Stimulated activated CD4-positive, alpha-beta T cell treated with anti-CD3 and anti-CD28 coated beads, TNF-alpha, amount 100 ng/mL, for 24 hours (primary cell): Measurements from ENCODE around the gene TBC1D13.
"Not testable (repeated sequence)": the region's sequence is repeated elsewhere in the genome, so short reads cannot be mapped to it uniquely, and the experiment has no call there.

ENCODE experiments used
- DNase-seq, 3 experiments: peaks; one replicate each; pipeline ENCODE4 v3.0.0-alpha.2; 2020; ENCODE audit warnings: low read depth in 3 of 3

Gene TBC1D13

DNA sequence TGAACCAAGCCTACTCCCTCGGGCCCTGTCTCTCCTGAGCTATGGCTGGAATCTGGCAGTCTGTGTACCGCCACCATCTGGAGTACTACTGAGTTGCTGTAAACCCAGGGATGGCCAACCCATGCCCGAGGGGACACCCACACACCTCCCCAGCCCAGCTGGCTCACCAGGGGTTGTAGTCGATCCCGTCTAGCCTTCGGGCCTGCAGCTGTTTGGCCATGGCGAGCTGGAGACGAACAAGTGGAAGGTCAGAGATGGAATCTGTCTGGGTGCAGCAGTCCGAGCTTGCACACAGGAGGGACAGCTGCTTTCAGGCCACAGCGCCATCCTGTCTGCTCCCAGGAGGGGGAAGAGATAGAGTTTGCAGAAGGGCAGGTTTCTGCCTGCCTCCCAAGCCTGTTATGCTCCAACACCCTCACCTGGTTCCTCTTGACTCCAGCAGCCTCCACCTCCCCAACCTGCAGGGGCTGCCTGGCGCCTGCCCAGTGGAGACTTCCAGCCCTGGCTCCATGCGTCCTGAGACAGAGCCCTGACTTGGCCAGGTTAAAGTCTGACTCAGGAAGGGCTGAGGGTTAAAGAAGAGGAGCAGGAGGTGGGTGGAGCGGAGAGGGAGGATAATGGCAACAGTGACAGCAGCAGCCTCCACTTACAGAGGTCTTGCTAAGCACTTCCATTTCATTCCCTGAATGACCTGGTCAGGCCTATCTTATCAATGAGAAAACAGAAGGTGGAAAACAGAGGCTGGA lies 58.3 kb downstream of the TBC1D13 start:
- DNase-seq, result no peak

DNA sequence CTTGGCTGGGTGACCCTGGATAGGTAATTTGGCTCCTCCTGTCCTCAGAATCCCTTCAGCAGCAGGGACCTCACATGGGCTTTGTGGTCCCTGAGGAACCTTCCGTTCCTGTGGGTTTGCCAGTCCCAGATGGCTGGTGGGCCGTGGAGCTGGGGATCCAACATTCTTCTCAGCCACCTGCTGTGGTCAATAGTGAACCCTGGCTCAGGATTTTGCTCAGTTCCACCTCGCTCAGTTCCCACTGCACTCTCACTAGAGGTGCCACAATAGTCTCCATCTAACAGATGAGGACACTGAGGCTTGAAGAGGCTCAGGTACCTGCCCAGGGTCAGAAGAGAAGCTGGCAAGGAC lies 59.6 kb downstream of the TBC1D13 start:
- no peak for DNase-seq

DNA sequence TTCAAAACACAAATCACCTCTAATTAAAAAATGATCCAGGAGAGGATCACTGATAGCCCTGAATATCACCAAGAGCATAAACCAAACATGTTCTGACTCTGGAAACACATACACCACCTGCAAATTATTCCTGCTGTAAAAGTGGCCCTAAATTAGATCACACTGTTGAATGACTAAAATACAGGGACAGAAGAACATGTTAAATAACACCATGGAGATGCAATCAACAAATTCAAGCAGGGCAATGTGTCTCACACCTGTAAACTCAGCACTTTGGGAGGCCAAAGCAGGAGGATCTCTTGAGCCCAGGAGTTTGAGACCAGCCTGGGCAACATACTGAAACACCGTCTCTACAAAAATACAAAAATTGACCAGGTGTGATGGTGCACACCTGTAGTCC lies 60.8 kb downstream of the TBC1D13 start:
- DNase-seq, result no peak

- not testable (repeated sequence) for DNase-seq
Observed at GRCh38 chr9:128851024-128851423, 64.0 kb downstream of the TBC1D13 start.

DNA sequence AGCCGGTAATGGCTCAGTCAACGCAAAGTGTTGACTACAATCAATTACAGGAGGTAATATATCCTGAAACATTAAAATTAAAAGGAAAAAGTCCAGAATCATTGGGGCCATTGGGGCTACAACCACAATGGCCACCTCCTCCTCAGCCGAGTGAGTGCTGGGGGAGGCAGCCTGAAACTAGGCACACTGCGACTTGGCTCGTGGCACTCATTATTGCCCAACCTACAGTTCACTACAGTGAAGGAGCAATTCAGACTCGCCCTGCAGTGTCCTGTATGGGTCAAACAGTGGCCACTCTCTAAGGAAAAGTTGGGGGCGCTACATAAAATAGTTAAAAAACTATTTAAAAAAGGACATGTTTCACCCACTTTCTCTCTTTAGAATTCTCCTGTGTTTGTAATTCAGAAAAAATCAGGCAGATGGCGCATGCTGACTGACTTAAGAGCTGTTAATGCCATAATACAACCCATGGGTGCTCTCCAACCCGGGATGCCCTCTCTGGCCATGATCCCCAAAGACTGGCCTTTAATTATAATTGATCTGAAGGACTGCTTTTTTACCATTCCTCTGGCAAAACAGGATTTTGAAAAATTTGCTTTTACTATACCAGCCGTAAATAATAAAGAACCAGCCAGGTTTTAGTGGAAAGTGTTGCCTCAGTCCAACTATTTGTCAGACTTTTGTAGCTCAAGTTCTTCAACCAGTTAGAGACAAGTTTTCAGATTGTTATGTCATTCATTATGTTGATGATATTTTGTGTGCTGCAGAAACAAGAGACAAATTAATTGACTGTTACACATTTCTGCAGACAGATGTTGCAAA lies 64.9 kb downstream of the TBC1D13 start:
- DNase-seq, result not testable (repeated sequence)

- not testable (repeated sequence) for DNase-seq
Observed at GRCh38 chr9:128852646-128853045, 65.6 kb downstream of the TBC1D13 start.

- DNase-seq, result not testable (repeated sequence)
Observed at GRCh38 chr9:128854454-128854853, 67.4 kb downstream of the TBC1D13 start.

GRCh38 chr9:128858476-128858875 lies 71.4 kb downstream of the TBC1D13 start:
- DNase-seq, result not testable (repeated sequence)
